ENCODE data around the gene EYA3.

The EYA3 gene

DNA sequence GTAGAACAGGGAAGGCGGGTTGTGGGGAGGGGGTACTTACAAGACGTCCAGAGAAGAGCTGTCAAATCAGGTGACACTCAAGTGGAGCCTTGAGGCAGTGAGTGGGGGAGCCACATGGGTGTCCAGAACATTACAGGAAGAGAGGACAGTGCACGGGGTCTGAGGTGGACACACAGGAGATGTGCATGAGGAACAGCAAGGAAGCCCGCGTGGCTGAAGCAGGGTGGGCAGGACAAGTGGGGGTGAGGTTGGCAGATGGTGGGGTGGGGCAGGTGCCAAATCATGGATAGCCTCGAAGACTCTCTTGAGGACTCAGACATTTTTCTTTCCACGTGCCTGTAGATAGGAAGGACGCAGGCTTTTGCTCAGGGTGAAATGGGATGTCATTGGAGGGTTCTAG, 152.7 kb downstream of the EYA3 start:
- DNase-seq = no peak

DNA sequence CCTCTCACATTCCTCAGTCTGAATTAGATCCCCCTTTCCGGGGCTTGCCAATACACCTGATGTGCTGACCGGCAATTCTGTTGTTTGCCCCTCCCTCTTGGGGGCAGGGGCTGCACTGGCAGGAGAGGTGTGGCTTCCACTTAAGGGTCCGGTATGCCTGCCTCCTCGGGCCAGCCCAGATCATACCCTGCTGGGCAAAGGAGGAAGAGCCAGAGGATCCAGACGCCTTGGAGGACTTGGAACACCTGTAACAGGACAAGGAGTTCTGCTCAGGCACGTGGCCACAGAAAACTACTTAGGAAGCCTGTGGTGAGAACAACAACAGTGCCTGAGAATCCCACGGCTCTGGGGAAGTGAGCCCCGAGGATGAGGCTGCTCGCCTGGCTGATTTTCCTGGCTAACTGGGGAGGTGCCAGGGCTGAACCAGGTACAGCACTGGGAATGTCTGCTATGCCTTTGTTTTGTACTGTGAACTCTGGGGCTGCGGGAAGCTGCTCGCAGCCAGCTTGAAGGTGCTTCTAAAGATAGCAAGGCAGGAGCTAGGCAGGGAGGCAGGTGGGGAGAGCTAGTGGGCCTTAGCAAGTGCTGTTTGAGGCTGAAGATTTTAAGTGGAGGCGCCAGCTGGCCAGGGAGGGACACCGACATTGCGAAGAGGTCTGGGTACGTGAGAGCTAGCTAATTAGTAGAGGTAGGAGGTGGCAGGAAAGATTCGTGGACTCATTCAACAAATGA, 153.4 kb downstream of the EYA3 start, which contains the start of gene SMPDL3B:
SMPDL3B (plus strand) TSS at position 183 of the 732 bp plus-strand sequence; CDS start at position 367, 184 bp downstream.
- DNase-seq = no peak

DNA sequence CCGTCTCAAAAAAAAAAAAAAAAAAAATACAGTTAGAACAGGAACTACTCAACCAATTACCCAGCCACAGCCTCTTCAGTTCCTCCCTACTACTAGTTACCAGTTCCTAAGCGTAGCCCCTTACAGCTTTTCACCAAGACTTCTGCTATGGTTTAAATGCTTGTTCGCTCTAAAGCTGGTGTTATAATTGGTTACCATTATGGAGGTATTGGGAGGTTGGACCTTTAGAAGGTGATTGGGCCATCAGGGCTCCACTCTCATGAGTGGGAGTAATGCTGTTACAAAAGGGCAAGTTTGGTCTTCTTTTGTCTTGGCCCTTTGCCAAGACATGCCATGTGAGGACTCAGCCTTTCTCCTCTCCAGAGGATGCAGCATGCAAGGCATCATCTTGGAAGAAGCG, 156.7 kb downstream of the EYA3 start:
- DNase-seq = no peak

DNA sequence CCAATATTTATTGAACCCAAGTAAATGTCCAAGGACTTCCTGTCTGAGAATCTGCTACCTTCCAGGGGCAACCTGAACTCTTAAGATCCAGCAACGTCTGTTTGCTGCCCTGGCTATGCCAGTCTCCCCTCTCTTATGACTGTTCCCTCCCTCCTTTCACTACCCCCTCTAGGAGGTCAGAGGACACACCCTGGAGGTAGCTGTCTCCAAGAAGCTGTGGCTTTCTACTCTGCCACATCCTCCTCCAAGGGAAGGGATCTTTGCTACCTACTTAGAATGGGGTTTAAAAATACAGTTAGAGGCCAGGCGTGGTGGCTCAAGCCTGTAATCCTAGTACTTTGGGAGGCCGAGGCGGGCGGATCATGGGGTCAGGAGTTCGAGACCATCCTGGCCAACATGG, 157.2 kb downstream of the EYA3 start:
- no peak for DNase-seq

DNA sequence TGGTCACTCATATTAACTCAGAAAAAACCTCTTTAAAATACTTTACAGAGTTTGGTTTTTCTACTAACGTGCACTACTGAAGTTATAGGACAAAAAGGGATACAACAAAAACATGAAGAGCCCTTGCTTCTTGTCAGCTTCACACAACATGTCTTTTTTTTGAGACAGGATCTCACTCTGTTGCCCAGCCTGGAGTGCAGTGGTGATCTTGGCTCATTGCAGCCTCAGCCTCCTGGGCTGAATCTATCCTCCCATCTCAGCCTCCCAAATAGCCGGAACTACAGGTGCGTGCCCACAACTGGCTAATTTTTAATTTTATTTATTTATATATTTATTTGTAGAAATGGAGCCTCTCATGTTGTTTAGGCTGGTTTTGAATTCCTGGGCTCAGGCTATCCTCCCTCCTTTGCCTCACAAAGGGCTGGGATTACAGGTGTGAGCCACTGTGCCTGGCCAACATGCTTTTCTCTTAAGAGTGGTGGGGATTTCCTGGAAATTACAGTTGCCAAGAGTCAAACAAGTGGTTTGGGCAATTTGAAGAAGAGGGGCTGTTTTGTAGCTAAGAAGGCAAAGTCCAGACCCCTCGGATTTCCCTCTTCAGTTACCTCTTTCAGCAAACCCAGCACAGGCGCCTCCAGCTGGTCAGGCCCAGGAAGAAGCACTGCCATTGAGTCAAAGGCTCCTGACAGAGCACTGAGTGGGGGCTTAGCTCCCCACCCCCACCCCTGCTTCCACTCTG, 160.0 kb downstream of the EYA3 start:
- no peak for DNase-seq

DNA sequence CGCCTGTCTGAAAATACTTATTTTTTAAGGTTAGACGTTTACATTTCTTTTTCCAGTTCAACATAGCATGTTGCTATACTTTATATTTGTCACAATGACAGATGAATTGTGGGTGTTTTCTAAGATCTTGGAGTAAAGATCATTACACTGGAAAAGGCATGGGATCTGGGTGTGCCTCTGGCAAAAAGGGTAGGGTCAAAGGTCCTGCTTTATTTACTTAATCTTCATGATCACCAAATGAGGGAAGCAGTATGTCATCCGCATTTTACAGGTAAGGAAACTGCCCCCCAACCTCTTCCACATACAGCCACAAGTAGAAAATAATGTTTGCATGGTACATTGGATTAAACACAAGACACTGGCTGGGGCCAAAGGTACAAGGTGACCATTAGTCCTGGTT, 166.1 kb downstream of the EYA3 start:
- DNase-seq = no peak

Measured in CD4-positive, alpha-beta T cell treated with Interleukin-17A for 1 hour (primary cell).